Stimulated activated CD8-positive, alpha-beta memory T cell treated with anti-CD3 and anti-CD28 coated beads, Interleukin-15, amount 100 ng/mL, for 1 hour (primary cell): ENCODE results near the gene NCAM2.

ENCODE experiments used
- DNase-seq: peaks from one replicate; pipeline ENCODE4 v3.0.0-alpha.2; 2020; ENCODE audit warnings: low read depth

The NCAM2 gene

GRCh38 chr21:21175798-21176334 lies 177.7 kb downstream of the NCAM2 start:
- no peak for DNase-seq

- DNase-seq, result no peak
Measured at GRCh38 chr21:21177353-21177986, 179.3 kb downstream of the NCAM2 start.

- no peak for DNase-seq
Measured at GRCh38 chr21:21179619-21180298, 181.6 kb downstream of the NCAM2 start.

- no peak for DNase-seq
Measured at GRCh38 chr21:21182401-21183010, 184.3 kb downstream of the NCAM2 start.

- no peak for DNase-seq
Measured at GRCh38 chr21:21183092-21183491, 184.9 kb downstream of the NCAM2 start.

- DNase-seq, result no peak
Measured at GRCh38 chr21:21184771-21185528, 186.7 kb downstream of the NCAM2 start.

- no peak for DNase-seq
Measured at GRCh38 chr21:21187579-21187978, 189.4 kb downstream of the NCAM2 start.

- DNase-seq, result no peak
Measured at GRCh38 chr21:21188513-21189195, 190.4 kb downstream of the NCAM2 start.

- no peak for DNase-seq
Measured at GRCh38 chr21:21195417-21195943, 197.3 kb downstream of the NCAM2 start.

GRCh38 chr21:21196087-21196486 lies 197.9 kb downstream of the NCAM2 start:
- DNase-seq, result no peak

- DNase-seq, result no peak
Measured at GRCh38 chr21:21196848-21197247, 198.6 kb downstream of the NCAM2 start.

GRCh38 chr21:21199342-21200102 lies 201.3 kb downstream of the NCAM2 start:
- no peak for DNase-seq

GRCh38 chr21:21200103-21200938 lies 202.1 kb downstream of the NCAM2 start:
- DNase-seq, result no peak

- DNase-seq, result no peak
Measured at GRCh38 chr21:21200939-21201615, 202.9 kb downstream of the NCAM2 start.

GRCh38 chr21:21203822-21204339 lies 205.7 kb downstream of the NCAM2 start:
- DNase-seq, result no peak

- no peak for DNase-seq
Measured at GRCh38 chr21:21204366-21204996, 206.3 kb downstream of the NCAM2 start.

GRCh38 chr21:21205604-21206003 lies 207.4 kb downstream of the NCAM2 start:
- DNase-seq, result no peak

GRCh38 chr21:21210552-21210951 lies 212.3 kb downstream of the NCAM2 start:
- DNase-seq, result no peak

GRCh38 chr21:21213297-21213696 lies 215.1 kb downstream of the NCAM2 start:
- DNase-seq, result no peak
